KMS-11 (cell line): ENCODE results near the gene HES3.
"Not testable (repeated sequence)": the region's sequence is repeated elsewhere in the genome, so short reads cannot be mapped to it uniquely, and the experiment has no call there.

ENCODE experiments used
- H2AFZ ChIP-seq: fragments of 200-600 bp; sonication (generic); 2 replicates; pipeline ENCODE4 v1.6.1; 2016; ENCODE audit warnings: antibody characterized with exemption, mixed run types, low read depth
- H3K27ac ChIP-seq: fragments of 200-600 bp; sonication (generic); 2 replicates; pipeline ENCODE4 v1.6.1; 2016; ENCODE audit warnings: mild to moderate bottlenecking, mixed run types
- H3K27me3 ChIP-seq: fragments of 200-600 bp; sonication (generic); 2 replicates; pipeline ENCODE4 v1.6.1; 2017; ENCODE audit warnings: mild to moderate bottlenecking, low read depth, mixed run types, moderate library complexity; ENCODE audit not compliant: insufficient read depth
- H3K36me3 ChIP-seq: fragments of 200-600 bp; sonication (generic); 2 replicates; pipeline ENCODE4 v1.6.1; 2017; ENCODE audit warnings: mild to moderate bottlenecking, mixed run types; ENCODE audit not compliant: insufficient read depth
- H3K4me1 ChIP-seq: fragments of 200-600 bp; sonication (generic); 2 replicates; pipeline ENCODE4 v1.6.1; 2016; ENCODE audit warnings: mild to moderate bottlenecking, low read depth, mixed run types; ENCODE audit not compliant: poor library complexity, severe bottlenecking
- H3K4me2 ChIP-seq: fragments of 200-600 bp; sonication (generic); 2 replicates; pipeline ENCODE4 v1.7.0; 2016; ENCODE audit warnings: mild to moderate bottlenecking, mixed run types
- H3K4me3 ChIP-seq: fragments of 200-600 bp; sonication (generic); IDR thresholded peaks from 2 replicates; pipeline ENCODE4 v1.6.1; 2017; ENCODE audit warnings: low read depth, low read length, mixed read lengths; ENCODE audit not compliant: insufficient read depth
- H3K79me2 ChIP-seq: fragments of 200-600 bp; sonication (generic); 2 replicates; pipeline ENCODE4 v1.6.1; 2016; ENCODE audit warnings: low read depth, mixed run types; ENCODE audit not compliant: insufficient read depth
- H3K9ac ChIP-seq: fragments of 200-600 bp; sonication (generic); 2 replicates; pipeline ENCODE4 v1.6.1; 2016; ENCODE audit warnings: mild to moderate bottlenecking, mixed run types
- H4K20me1 ChIP-seq: fragments of 200-600 bp; sonication (generic); 2 replicates; pipeline ENCODE4 v1.6.1; 2016; ENCODE audit warnings: mild to moderate bottlenecking, mixed run types; ENCODE audit not compliant: insufficient read depth
- TF ChIP-seq, protein P1 (sequence below): fragments of 200-600 bp; sonication (generic); conservative IDR thresholded peaks from 2 replicates; pipeline ENCODE4 v1.6.1; 2017; ENCODE audit warnings: low read depth, mild to moderate bottlenecking, antibody characterized with exemption, low read length, moderate library complexity, mixed read lengths

HES3 gene

GRCh38 chr1:6210591-6211355 lies 33.2 kb upstream of the HES3 start:
- Histone ChIP-seq H3K4me2 (no peak overlapping the region), H3K4me3 (no peak overlapping the region), H3K36me3 (no peaks in the 10 kb centered on the region), H3K27me3 (no peaks in the 10 kb centered on the region), H2AFZ (no peak overlapping the region), H3K27ac (no peak overlapping the region), H3K79me2 (peaks cover 10% of the 10 kb centered on the region; the same call in 1 of the 2 replicates), H3K4me1 (peaks cover 12% of the 10 kb centered on the region), H4K20me1 (no peaks in the 10 kb centered on the region), H3K9ac (no peak overlapping the region)
- TF ChIP-seq, protein P1, sequence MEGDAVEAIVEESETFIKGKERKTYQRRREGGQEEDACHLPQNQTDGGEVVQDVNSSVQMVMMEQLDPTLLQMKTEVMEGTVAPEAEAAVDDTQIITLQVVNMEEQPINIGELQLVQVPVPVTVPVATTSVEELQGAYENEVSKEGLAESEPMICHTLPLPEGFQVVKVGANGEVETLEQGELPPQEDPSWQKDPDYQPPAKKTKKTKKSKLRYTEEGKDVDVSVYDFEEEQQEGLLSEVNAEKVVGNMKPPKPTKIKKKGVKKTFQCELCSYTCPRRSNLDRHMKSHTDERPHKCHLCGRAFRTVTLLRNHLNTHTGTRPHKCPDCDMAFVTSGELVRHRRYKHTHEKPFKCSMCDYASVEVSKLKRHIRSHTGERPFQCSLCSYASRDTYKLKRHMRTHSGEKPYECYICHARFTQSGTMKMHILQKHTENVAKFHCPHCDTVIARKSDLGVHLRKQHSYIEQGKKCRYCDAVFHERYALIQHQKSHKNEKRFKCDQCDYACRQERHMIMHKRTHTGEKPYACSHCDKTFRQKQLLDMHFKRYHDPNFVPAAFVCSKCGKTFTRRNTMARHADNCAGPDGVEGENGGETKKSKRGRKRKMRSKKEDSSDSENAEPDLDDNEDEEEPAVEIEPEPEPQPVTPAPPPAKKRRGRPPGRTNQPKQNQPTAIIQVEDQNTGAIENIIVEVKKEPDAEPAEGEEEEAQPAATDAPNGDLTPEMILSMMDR: no peak

GRCh38 chr1:6211731-6212130 lies 32.2 kb upstream of the HES3 start:
- no peak overlapping the region for H3K4me3 ChIP-seq
- no peaks in the 10 kb centered on the region for H3K36me3 ChIP-seq
- TF ChIP-seq, protein P1: no peak
- H2AFZ ChIP-seq: no peak overlapping the region
- no peak overlapping the region for H3K9ac ChIP-seq
- H3K79me2 ChIP-seq: peaks cover 6% of the 10 kb centered on the region; the same call in 1 of the 2 replicates
- peaks cover 10% of the 10 kb centered on the region for H3K4me1 ChIP-seq
- H3K27me3 ChIP-seq: no peaks in the 10 kb centered on the region
- H3K4me2 ChIP-seq: no peak overlapping the region
- no peak overlapping the region for H3K27ac ChIP-seq
- H4K20me1 ChIP-seq: no peaks in the 10 kb centered on the region

DNA sequence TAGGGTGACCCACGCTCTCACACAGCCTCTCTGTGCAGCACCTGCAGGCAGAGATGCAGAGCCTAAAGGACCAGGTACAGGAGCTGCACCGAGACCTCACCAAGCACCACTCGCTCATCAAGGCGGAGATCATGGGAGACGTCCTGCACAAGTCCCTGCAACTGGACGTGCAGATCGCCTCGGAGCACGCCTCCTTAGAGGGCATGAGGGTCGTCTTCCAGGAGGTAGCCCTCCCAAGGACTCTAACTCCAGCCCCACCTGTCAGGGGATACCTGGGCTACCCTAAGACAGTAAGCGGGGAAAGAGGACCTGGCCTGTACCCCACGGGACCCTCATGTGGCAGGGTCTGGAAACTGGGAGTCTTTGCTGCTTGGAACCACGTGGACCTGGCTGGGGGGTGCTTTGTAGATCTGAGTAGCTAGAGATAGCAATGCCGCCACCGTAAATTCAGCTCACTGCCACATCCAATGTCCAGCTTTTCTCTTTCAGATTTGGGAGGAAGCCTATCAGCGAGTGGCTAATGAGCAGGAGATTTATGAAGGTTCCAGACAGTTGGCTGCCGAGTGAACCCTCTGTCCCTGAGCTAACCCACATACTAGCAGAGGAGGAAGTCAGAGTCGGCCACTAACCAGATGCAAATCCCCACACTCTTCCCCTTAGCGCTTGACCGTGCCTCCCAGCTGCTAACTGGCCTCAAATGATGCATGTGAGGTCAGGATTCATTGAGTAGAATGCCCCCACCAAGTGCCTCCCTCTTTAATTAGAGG lies 31.6 kb upstream of the HES3 start:
- TF ChIP-seq, protein P1: no peak
- Histone ChIP-seq H3K4me1 (peaks cover 4% of the 10 kb centered on the region), H3K79me2 (no peaks in the 10 kb centered on the region; the same call in 1 of the 2 replicates), H4K20me1 (no peaks in the 10 kb centered on the region), H3K4me2 (no peak overlapping the region), H3K27me3 (no peaks in the 10 kb centered on the region), H3K27ac (no peak overlapping the region), H3K36me3 (no peaks in the 10 kb centered on the region), H3K9ac (no peak overlapping the region), H3K4me3 (no peak overlapping the region), H2AFZ (no peak overlapping the region)

- Histone ChIP-seq H3K79me2 (no peaks in the 10 kb centered on the region), H3K27me3 (no peaks in the 10 kb centered on the region), H3K9ac (no peak overlapping the region), H3K4me1 (peaks cover 10% of the 10 kb centered on the region), H3K4me3 (no peak overlapping the region), H3K27ac (no peak overlapping the region), H3K36me3 (no peaks in the 10 kb centered on the region), H3K4me2 (no peak overlapping the region), H2AFZ (no peak overlapping the region), H4K20me1 (no peaks in the 10 kb centered on the region)
- TF ChIP-seq, protein P1: no peak
Measured at GRCh38 chr1:6218375-6219164, 25.4 kb upstream of the HES3 start.

DNA sequence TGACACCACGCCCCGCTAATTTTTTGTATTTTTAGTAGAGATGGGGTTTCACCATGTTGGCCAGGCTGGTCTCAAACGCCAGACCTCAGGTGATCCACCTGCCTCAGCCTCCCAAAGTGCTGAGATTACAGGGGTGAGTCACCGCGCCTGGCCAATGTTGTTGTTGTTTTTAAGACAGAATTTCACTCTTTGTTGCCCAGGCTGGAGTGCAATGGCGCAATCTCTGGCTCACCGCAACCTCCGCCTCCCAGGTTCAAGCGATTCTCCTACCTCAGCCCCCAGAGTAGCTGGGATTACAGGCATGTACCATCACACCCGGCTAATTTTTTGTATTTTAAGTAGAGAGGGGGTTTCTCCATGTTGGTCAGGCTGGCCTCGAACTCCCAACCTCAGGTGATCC lies 24.3 kb upstream of the HES3 start:
- not testable (repeated sequence) for H4K20me1 ChIP-seq, H3K79me2 ChIP-seq, H3K4me2 ChIP-seq, H3K36me3 ChIP-seq, H3K4me3 ChIP-seq, H3K27me3 ChIP-seq, H3K4me1 ChIP-seq, H2AFZ ChIP-seq, H3K27ac ChIP-seq, H3K9ac ChIP-seq
